Measurements from ENCODE around the gene RPS6KA2.

Gene RPS6KA2

DNA sequence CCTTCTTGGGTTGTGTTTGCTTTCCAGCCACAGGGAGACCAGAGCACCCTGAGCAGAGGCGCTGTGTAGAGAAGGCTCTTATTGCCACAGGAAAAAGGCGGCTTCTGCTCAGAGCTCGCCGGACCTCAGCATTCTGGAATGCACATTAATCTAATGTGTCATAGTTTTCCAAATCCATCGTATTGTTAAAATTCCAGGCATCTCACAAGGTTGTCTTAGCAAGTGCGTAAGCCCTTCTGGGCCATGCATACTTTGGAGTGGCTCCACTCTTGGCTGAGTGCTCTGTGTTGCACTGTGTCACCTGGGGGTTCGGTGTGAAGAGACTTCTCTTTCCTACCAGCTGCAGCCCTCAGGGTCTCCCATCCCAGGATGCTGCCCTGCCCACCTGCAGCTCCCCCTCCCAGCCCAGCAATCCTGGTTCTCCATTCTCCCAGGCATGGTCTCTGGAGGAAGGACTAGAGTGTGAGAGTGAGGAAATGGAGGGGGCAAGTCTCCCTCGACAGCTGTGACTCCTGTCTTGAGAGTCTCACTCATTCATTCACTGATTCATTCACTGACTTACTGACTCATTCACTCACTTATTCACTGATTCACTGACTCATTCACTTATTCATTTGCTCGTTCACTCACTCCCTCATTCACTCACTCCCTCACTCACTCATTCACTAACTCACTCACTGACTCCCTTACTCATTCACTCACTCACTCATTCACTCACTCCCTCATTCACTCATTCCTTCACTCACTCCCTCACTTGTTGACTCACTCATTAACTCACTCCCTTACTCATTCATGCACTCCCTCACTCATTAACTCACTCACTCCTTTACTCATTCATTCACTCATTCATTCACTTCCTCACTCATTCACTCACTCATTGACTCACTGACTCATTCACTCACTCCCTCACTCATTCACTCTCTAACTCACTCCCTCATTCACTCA lies 160.6 kb downstream of the RPS6KA2 start:
- no peak for DNase-seq (ENCODE audit: low read depth)

DNA sequence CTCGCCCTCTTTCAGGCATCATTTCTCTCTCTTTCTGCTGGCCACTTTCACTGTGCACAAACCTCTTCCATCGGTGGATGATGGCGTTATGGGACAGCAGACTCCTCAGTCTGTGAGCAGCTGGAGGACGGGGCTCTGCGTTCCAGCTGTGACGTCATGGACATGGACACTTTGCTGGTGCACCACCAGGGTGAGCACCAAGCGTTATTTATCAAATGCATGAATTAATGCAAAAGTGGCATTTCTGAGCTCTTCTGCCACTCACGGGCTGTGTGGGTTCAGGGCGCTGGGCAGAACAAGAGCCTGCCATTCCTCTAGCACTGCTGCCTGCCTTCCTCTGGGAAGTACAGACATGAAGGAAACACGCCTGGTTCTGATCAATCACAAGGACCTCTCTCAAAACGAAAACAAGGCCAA lies 161.4 kb downstream of the RPS6KA2 start:
- DNase-seq (ENCODE audit: low read depth): no peak

DNA sequence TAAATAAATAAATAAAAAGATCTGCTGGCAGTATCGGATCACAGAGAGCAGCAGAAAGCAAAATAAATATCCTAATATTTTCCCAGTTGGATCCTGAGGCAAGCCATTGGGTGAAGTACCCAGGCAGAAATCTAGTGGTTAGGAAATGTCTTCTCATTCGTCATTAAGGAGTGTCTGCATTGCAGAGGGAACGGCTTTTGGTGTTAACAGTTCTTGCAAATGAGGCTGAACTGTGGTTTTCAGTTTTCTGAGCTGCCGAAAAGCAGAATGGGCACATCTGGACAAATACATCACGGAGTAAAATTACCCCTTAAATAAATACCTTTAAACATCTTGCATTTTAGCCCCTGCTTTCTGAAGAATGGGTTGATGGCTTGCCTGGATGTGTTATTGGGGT lies 162.1 kb downstream of the RPS6KA2 start:
- no peak for DNase-seq (ENCODE audit: low read depth)

DNA sequence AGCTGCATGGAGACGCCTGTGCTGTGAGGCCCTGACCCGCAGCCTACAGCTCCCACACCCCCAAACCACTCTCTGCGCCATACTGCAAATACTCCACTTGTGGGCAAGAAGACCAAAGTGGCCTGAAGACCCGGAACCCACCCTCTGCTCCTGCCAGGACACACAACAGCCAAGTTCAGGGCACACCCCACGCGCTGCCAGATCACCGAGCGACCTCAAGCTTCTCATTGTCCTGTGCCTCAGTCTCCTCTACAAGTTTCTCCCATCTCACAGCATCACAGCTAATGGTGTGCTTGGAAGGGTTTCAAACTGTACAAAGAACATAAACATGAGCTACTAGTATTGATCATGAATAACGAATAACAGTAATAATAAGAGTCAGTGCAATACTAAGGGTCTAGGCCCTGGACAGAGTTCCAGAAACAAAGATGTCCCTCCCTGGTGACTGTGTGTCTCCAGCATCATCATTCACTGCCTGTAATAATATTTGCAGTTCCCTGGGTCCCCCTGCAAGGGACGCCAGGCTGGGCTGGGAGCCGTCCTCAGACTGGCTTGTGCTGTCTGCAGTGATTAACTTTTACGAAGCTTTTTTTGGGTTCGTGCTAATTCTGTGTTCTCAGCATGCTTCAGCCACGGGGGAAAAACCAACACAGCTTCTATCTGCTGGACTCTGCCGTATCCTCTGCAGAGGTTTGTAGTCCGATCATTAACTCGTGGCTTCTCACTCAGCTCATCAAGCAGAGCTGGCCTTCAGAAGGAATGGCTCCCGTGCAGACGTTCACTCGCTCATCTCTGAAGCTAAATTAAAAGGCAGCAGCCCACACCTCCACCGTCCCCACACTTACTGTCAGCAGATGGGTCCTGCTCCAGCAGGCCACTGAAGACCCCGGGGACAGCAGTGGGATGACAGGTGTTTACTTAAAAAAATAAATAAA lies 162.7 kb downstream of the RPS6KA2 start:
- DNase-seq (ENCODE audit: low read depth): no peak

DNA sequence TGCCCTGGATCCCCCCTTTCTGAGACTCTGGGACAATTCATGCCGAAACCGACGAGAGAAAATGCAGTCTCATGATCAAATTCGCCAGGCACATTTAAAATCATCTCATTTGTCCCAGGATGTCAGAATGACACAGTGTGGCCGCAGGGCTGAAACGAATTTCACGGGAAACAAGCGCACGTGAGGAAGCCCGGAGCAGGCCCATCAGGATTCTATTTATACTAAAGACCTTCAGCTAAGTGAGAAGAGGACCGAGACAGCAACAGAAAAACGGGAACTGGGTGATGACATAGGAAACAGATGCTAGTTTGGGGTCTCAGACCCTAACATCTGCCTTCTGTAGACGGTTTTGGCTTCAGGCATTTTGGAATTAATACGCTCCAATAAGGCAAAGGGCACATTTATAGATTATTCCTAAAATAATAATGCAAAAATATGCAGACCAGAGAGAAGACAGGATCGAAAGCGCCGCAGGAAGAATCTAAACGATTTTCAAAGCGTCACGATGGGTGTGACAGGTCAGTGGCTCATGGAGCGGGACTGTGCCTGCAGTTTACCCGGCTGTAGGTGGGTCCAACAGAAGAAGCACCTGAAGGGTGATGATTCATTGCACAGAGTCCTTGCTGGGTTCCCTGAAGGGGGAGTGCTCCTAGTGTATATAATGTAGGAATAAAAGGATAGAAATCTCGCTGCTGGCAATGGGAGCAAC lies 163.5 kb downstream of the RPS6KA2 start:
- no peak for DNase-seq (ENCODE audit: low read depth)

DNA sequence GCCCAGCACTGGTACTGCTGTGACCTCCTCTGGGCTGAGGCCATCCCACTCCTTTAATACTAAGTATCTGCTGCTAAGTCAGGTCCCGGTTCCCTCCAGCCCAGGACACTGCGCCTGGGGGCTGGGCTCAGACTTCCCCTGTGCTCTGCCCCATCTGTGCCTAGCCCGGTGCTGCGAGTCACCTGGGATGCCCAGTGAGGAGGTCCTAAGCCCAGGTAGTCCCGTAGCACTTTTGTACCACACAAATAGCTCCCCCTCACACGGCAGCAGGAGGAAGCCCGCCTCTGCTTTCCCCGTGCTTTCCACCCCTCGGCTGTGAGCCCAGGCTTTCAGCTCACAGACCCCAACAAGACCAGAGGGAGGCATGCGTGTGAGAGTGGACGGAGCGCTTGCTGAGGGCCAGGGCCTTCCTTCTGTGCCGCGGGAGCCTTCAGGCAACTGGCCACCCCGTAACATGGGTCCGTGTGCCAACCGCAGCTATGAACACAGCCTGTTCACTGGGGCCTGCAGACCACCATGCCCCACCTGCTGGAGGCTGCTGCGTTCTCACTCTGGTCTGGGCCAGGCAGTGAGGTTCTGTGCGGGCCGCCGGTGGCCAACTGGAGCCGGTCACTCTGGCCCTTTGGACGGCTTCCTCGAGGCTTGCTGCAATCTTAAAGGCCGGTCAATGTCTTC lies 164.5 kb downstream of the RPS6KA2 start:
- no peak for DNase-seq (ENCODE audit: low read depth)

DNA sequence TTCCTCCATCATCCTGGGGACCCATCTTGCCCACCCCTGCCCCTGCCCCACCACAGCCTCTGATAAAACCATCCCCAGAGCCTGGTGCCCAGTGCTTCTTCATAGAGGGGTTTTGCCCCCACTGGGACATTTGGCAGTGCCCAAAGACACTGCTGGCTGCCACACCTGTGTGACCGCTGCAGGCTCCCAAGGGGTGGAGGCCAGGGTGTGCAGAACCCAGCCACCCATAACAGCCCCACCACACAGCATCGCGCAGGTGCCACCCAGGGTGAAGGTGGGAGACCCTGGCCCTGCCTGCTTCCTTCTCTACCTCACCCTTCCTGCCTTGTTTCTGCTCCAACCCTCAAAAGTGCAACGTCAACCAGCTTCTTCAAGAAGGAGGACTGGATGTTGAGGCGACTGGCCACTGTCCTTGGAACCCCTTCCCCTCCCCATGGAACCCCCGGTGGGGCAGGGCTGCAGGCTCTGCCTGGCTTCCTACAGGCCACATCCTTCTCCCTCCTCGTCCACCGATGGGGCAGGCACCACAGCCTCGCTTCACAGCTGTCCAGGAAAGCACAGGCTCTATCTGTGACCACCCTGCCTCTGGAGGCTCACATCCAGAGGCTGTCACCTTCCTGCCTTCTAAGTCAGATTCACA lies 165.1 kb downstream of the RPS6KA2 start:
- no peak for DNase-seq (ENCODE audit: low read depth)

DNA sequence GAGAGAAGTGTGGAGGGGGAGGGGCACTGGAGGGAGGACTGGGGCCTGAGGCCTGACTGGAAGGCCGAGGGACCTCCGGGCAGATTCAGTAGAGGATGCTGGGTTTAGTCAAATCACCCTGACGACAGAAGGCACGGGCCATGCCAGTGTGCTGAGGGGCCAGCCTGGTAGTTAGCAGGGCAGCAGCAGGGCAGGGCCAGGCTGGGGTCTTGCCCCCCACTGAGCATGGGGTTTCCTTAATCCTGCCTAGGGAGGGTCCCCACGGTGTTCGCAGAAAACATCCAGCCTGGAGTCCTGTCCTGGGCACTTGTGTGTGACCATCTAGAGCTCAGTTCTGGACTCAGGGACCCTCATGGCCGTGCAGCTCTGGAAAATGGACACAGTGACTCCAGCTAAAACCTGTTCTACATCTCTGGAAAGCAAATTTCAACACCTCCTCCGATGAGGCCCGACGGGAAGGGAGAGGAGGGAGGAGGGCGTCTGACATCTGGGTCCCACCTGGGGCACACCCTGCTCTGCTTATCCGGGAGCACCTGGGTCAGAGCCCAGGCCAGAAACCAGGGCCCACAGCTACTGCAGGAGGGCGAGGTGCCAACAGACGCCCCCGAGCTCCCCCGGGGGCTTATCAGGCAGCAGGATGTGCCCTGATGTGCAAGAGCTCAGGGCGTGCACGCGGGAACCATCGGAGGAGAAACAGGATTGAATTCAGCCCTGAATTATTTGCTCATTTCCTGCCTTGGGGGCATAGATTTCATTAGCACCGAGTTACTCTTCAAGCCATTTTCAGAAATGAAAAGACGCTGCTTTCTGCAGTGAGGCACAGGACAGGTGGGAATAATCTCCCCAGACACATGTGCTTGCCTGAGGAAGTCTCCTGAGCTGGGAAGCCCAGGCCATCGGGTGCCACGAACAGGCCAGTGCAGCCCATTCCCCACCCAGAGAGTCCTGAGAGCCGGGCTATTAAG lies 166.3 kb downstream of the RPS6KA2 start:
- no peak for DNase-seq (ENCODE audit: low read depth)

DNA sequence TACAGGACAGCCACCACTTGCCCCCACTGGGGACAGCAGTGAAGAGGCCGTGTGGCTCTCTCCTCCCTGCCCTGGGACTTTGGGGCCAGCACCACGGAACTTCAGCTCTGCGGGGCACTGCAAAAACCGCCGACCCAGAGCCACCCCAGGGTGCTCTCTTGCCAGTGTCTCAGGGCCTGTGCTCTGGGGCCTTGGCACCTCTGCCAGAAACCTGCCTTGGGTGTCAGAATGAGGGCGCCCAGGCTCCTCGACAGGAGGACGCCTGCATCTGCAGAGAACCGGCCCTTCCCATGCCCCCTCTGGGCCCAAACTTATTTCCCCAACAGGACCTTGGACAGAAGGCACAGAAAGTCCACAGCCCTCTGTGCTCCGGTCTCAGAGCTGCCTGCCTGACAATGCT lies 167.1 kb downstream of the RPS6KA2 start:
- no peak for DNase-seq (ENCODE audit: low read depth)

DNA sequence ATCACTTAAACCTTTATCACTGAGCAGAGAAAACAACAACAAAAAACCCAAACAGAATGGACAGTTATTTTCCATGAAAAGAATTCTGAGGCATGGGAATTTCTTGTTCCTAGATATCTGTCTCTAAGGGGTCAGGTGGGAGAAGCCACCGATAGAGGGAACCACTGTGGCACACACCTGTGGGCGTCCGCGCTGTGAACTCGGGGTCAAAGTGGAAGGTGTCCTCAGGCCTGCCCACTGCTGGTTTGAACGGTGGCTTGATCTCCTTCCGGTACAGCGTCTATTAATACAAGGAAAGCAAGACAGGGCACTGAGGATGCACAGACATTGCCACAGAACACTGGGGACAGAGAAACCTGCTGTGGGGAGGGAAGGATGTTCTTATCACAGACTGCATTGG lies 167.8 kb downstream of the RPS6KA2 start:
- DNase-seq (ENCODE audit: low read depth): no peak

DNA sequence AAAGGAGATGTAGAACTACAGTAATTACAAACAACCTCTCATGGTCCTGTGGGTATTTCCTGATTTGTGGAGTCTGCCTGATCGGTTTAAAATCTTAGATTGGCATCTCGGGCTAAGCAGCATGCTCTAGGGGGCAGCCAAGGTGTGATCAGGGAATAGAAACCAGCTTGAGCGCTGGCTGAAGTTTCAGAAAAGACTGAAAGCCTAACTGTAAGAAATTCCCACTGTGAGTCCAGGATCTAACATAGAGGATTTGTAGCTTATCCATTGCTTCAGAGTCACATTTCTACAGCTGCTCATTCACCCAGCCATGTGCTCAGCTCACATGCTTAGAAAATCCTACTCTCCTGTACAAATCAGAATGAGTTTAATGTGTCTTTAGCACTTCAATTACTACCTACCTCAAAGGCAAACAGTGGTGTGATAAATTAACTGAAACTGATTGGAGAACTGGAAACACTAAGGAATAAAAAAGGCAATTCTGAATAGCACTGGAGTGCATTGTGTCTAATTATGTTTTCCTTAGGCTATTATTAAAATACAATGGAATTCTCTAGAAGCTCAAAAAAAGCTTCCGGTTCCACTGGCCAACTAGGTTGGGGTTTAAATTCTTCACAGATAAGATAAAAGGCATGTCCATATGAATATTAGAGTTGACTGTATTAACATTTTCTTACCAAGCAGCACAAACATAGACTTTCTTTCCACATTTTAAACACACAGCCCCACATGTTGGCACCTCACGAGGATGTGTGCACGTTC lies 170.5 kb downstream of the RPS6KA2 start:
- no peak for DNase-seq (ENCODE audit: low read depth)

DNA sequence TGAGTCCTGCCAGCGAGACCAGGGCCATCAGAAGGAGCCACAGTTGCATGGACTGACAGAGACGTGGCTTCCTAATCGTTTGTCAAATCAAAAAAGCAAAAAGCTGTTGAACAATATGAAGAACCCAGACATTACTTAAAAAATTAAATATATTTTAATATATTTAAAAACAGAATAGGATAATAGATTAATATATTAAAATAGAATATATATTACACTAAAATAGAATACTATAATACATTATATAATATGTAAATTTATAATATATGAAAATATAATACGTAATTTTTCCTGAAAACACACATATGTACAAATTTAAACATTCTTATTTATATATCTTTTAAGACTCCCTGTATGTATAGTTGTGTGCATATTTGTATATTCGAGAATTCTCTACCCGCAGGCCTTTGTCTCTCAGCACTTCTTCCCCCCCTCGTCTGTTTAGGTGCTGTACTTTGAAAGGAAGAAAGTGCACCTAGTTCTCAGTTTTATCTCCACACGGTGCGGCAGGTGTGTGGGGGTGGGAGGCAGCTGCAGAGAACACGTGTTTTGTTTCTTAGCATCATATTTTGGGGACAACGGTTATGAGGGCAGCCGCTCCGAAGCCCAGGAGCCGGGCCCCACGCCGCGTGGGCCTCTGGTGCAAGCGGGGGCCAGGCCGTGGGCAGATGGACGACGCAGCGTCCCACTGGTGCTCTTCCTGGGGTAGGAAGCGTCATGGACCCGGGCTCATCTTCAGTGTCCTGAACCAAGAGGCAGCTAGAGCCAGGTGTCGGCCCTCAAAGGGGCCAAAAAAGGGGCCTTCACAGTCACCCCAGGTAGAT lies 172.1 kb downstream of the RPS6KA2 start:
- DNase-seq (ENCODE audit: low read depth): no peak

DNA sequence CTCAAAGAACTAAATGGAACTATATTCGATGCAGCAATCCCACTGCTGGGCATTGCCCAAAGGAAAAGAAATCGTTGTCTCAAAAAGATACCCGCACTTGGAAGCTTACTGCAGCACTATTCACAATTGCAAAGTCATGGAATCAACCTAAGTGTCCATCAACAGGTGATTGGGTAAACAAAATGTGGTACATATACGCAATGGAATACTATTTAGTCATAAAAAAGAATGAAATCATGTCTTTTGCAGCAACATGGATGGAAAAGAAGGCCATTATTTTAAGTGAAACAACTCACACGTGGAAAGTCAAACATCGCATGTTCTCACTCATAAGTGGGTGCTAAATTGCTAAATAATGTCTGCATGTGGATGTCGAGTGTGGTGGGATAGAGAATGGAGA lies 173.4 kb downstream of the RPS6KA2 start:
- DNase-seq (ENCODE audit: low read depth): no peak

DNA sequence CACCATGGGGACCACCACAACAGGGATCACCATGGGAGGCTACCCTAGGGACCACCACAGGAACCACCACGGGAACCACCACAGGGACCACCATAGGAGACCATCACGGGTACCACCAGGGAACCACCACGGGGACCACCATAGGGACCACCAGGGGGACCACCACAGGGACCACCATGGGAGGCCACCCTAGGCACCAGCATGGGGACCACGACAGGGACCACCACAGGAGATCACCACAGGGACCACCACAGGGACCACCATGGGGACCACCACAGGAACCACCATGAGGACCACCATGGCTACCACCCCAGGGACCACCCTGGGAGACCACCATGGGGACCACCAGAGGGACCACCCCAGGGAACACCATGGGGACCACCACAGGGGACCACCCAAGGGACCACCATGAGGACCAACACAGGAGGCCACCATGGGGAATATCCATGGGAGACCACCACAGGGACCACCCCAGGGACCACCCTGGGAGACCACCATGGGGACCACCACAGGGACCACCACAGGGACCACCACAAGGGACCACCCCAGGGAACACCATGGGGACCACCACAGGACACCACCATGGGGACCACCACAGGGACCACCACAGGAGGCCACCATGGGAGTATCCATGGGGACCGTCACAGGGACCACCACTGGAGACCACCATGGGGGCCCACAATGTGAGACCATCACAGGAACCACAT lies 176.7 kb downstream of the RPS6KA2 start:
- no peak for DNase-seq (ENCODE audit: low read depth)

DNA sequence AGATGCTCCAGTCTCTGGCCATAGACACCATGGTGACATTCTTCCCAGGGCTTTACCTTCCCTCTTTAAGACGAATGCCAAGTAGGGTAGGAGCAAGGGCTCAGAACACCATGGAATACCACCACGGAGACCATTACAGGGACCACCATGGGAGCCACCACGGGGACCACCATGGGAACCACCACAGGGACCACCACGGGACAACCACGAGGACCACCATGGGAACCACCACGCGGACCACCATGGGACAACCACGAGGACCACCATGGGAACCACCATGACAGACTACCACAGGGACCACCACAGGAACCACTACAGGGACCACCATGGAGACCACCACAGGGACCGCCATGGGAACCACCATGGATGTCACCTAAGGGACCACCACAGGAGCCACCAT lies 177.4 kb downstream of the RPS6KA2 start:
- no peak for DNase-seq (ENCODE audit: low read depth)

DNA sequence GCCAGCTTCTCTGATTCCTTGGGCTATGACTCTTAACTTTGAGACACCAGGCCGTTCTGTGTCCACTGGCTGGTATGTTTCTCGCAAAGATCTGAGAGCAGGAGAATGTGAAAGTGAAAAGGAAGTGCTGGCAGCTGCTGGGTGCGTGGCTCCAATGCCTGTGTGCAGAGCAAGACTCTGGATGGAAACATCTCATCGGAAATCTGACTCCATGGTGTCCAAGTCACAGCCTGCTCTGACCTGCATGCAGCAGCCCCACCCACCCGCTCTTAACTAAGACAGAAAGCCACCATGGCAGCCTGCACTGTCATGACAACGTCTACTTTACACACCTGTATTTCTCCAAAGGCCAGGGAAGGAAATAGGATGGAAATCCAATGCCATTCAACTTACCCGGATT lies 178.0 kb downstream of the RPS6KA2 start:
- DNase-seq (ENCODE audit: low read depth): no peak

DNA sequence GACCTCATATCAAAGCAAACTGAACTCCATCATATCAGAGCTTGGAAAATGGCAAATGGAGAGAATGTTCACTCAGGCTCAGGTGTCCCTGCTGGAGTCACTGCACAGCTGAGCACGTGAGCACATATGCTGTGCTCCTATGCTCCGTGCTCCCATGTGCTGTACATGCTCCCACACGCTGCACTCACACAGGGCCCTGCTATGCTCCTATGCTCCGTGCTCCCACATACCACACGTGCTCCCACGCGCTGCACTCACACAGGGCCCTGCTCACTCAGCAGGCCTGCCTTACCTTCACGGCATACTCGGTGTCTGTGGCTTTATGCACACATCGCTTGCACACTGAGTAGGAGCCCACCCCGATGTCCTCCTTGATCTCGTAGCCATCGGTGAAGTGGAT lies 178.6 kb downstream of the RPS6KA2 start:
- DNase-seq (ENCODE audit: low read depth): no peak
